SU-DHL-6 (cell line): Measurements from ENCODE around the gene RAB37.
A peak's percentile ranks its signal among the peaks of the same experiment; 100 is the strongest.

Experiments used
- H2AFZ ChIP-seq: fragments of 200-600 bp; sonication (generic); 2 replicates; pipeline ENCODE4 v1.6.1; 2014; ENCODE audit warnings: low read depth, mild to moderate bottlenecking, moderate library complexity, mixed read lengths, antibody characterized with exemption, low read length; ENCODE audit not compliant: severe bottlenecking
- H3F3A ChIP-seq: fragments of 200-600 bp; shearing (Covaris generic); 2 replicates; pipeline ENCODE4 v1.6.0; 2016; ENCODE audit warnings: antibody characterized with exemption, mild to moderate bottlenecking; ENCODE audit not compliant: insufficient read depth
- H3K27ac ChIP-seq: fragments of 200-600 bp; sonication (generic); 2 replicates; pipeline ENCODE4 v1.5.1; 2016; ENCODE audit warnings: low read depth, mild to moderate bottlenecking, low read length, moderate library complexity, mixed read lengths
- H3K27me3 ChIP-seq: fragments of 200-600 bp; sonication (generic), shearing (Covaris generic); 2 replicates; pipeline ENCODE4 v1.6.0; 2014; ENCODE audit warnings: mild to moderate bottlenecking, low read length
- H3K36me3 ChIP-seq: fragments of 200-600 bp; sonication (generic); 2 replicates; pipeline ENCODE4 v1.6.1; 2014; ENCODE audit warnings: mild to moderate bottlenecking, low read length, mixed read lengths
- H3K4me2 ChIP-seq: fragments of 300-600, 200-600 bp; shearing (Covaris generic), sonication (generic); 2 replicates; pipeline ENCODE4 v1.6.0; 2014; ENCODE audit warnings: low read length, low read depth, mild to moderate bottlenecking; ENCODE audit not compliant: poor library complexity, severe bottlenecking
- H3K4me3 ChIP-seq: fragments of 200-600 bp; sonication (generic); 2 replicates; pipeline ENCODE4 v1.5.1; 2014; ENCODE audit warnings: antibody characterized with exemption, low read length, mild to moderate bottlenecking, mixed read lengths; ENCODE audit not compliant: insufficient read depth, poor library complexity, severe bottlenecking
- H3K79me2 ChIP-seq: fragments of 200-600 bp; sonication (generic); 2 replicates; pipeline ENCODE4 v1.6.1; 2014; ENCODE audit warnings: mild to moderate bottlenecking, low read length, moderate library complexity; ENCODE audit not compliant: insufficient read depth
- H3K9ac ChIP-seq: fragments of 200-600 bp; sonication (generic); 2 replicates; pipeline ENCODE4 v1.7.0; 2014; ENCODE audit warnings: mild to moderate bottlenecking, low read length
- H3K9me2 ChIP-seq: fragments of 200-600 bp; sonication (generic); replicated peaks from 2 replicates; pipeline ENCODE4 v1.6.1; 2014; ENCODE audit warnings: low read length; ENCODE audit not compliant: insufficient read depth
- H3K9me3 ChIP-seq: fragments of 200-600 bp; sonication (generic); 2 replicates; pipeline ENCODE4 v1.6.1; 2014; ENCODE audit warnings: low read length, mixed read lengths; ENCODE audit not compliant: insufficient read depth
- H4K20me1 ChIP-seq: fragments of 200-600 bp; sonication (generic); 2 replicates; pipeline ENCODE4 v1.6.1; 2014; ENCODE audit warnings: low read depth, mild to moderate bottlenecking, antibody characterized with exemption, low read length, moderate library complexity, mixed read lengths
- EZH2phosphoT487 ChIP-seq: fragments of 200-600 bp; sonication (generic), shearing (Covaris generic); conservative IDR thresholded peaks from 2 replicates; pipeline ENCODE4 v1.6.1; 2018; ENCODE audit warnings: mild to moderate bottlenecking, antibody characterized with exemption, low read length, moderate library complexity, mixed read lengths
- TF ChIP-seq, protein P1 (sequence below): fragments of 200-600 bp; sonication (generic); IDR thresholded peaks from one replicate; pipeline ENCODE4 v1.5.1; 2017; ENCODE audit warnings: antibody characterized with exemption, mild to moderate bottlenecking, low read length, moderate library complexity; ENCODE audit not compliant: insufficient read depth, poor library complexity, severe bottlenecking

The RAB37 gene

DNA sequence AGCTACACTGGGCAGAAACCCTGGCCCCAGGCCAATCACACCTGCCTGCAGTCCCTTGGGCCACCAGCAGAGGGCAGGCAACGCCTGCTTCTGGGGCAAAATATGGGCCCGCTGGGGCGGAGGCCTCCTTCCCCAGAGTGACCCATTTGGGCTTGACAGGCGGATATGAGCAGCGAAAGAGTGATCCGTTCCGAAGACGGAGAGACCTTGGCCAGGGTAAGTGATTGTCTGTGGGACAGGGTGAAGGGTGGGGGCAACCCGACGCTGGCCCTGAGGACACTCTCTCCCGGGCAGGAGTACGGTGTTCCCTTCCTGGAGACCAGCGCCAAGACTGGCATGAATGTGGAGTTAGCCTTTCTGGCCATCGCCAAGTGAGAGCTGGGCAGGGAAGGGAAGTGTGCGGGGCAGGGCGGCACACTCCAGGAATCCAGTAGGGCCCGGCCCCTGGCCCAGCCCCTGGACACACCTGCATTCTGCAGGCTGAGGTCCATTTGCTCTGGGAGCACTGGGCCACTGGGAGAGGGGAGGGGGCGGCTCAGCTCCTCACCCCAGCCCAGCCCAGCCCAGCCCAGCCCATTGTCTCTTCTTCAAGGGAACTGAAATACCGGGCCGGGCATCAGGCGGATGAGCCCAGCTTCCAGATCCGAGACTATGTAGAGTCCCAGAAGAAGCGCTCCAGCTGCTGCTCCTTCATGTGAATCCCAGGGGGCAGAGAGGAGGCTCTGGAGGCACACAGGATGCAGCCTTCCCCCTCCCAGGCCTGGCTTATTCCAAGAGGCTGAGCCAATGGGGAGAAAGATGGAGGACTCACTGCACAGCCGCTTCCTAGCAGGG is 7.9 kb downstream of the RAB37 start:
- no peaks in the 10 kb centered on the region for H3K27me3 ChIP-seq
- H3F3A ChIP-seq = peaks cover 3% of the 10 kb centered on the region; the same call in 1 of the 2 replicates
- H3K36me3 ChIP-seq = no peaks in the 10 kb centered on the region
- no peaks in the 10 kb centered on the region for H4K20me1 ChIP-seq
- no peaks in the 10 kb centered on the region for H3K9me2 ChIP-seq
- H2AFZ ChIP-seq = no peak overlapping the region
- H3K9ac ChIP-seq = no peak overlapping the region
- H3K9me3 ChIP-seq = no peaks in the 10 kb centered on the region
- peaks cover 10% of the 10 kb centered on the region for H3K79me2 ChIP-seq
- no peak overlapping the region for H3K27ac ChIP-seq
- no peak overlapping the region for H3K4me3 ChIP-seq
- TF ChIP-seq EZH2phosphoT487 = no peak
- TF ChIP-seq, protein P1, sequence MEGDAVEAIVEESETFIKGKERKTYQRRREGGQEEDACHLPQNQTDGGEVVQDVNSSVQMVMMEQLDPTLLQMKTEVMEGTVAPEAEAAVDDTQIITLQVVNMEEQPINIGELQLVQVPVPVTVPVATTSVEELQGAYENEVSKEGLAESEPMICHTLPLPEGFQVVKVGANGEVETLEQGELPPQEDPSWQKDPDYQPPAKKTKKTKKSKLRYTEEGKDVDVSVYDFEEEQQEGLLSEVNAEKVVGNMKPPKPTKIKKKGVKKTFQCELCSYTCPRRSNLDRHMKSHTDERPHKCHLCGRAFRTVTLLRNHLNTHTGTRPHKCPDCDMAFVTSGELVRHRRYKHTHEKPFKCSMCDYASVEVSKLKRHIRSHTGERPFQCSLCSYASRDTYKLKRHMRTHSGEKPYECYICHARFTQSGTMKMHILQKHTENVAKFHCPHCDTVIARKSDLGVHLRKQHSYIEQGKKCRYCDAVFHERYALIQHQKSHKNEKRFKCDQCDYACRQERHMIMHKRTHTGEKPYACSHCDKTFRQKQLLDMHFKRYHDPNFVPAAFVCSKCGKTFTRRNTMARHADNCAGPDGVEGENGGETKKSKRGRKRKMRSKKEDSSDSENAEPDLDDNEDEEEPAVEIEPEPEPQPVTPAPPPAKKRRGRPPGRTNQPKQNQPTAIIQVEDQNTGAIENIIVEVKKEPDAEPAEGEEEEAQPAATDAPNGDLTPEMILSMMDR = peak; percentile 97
- no peak overlapping the region for H3K4me2 ChIP-seq

GRCh38 chr17:74745548-74746177 is 8.6 kb downstream of the RAB37 start:
- no peak overlapping the region for H3K4me2 ChIP-seq
- peaks cover 15% of the 10 kb centered on the region for H3K79me2 ChIP-seq
- H3K27me3 ChIP-seq = no peaks in the 10 kb centered on the region
- H3K27ac ChIP-seq = no peak overlapping the region
- H3K9me3 ChIP-seq = no peaks in the 10 kb centered on the region
- peaks cover 3% of the 10 kb centered on the region; the same call in 1 of the 2 replicates for H3F3A ChIP-seq
- no peak for TF ChIP-seq EZH2phosphoT487
- TF ChIP-seq, protein P1 = no peak
- no peaks in the 10 kb centered on the region for H3K36me3 ChIP-seq
- H4K20me1 ChIP-seq = no peaks in the 10 kb centered on the region
- H2AFZ ChIP-seq = no peak overlapping the region
- H3K9me2 ChIP-seq = no peaks in the 10 kb centered on the region
- H3K4me3 ChIP-seq = no peak overlapping the region
- H3K9ac ChIP-seq = no peak overlapping the region

- Histone ChIP-seq H3K4me3 (no peak overlapping the region), H3K79me2 (peaks cover 22% of the 10 kb centered on the region), H4K20me1 (no peaks in the 10 kb centered on the region), H3K27ac (no peak overlapping the region), H3K9ac (no peak overlapping the region), H3F3A (peaks cover 3% of the 10 kb centered on the region; the same call in 1 of the 2 replicates), H2AFZ (no peak overlapping the region), H3K4me2 (no peak overlapping the region), H3K27me3 (no peaks in the 10 kb centered on the region), H3K9me2 (no peaks in the 10 kb centered on the region), H3K9me3 (no peaks in the 10 kb centered on the region), H3K36me3 (no peaks in the 10 kb centered on the region)
- TF ChIP-seq EZH2phosphoT487 = no peak
- TF ChIP-seq, protein P1 = no peak
Observed at GRCh38 chr17:74746376-74746775, 9.3 kb downstream of the RAB37 start.
